H1 (cell line): ENCODE results near the gene GJA10. TPM values are rescaled to one million over a fixed set of nuclear protein-coding genes. Genes with fewer than 3 reads are reported as not detected.

Source experiments
- polyA plus RNA-seq, 7 experiments: library from polyadenylated mRNA; depleted of rRNA in 3 of 7; stranded (reverse) in 5 of 7; unstranded in 2 of 7; fragments of >200 nt in 5 of 7; fragments of 200-250 nt in 2 of 7; gene quantifications; 1 replicate in 5 of 7; 2 replicates in 1 of 7; 4 replicates in 1 of 7; pipeline versions ENCODE4 v1.2.1 to v1.2.3, GENCODE V29; 2011 to 2013; ENCODE audit warnings: missing spikeins in 2 of 7, mixed read lengths in 2 of 7
- total RNA-seq: library from RNA; stranded (reverse); fragmentation: NEBNext Ultra II Directional; extraction: Animal tissue kit (Norgen Biotek cat#: 25700); gene quantifications from 2 replicates; pipeline ENCODE4 v1.2.1, GENCODE V29; 2021
- TF ChIP-seq, protein P1 (sequence below): fragments of 300-600 bp; sonication (generic); IDR thresholded peaks from 2 replicates; pipeline ENCODE4 v1.7.1; 2012; ENCODE audit warnings: low read length, moderate library complexity, mild to moderate bottlenecking, inconsistent platforms; ENCODE audit not compliant: insufficient replicate concordance

The GJA10 gene
- total and polyA plus RNA-seq, 2 of the 8 experiments (the other 6 are each of a cell fraction or from before 2014, with no cell fraction given): 0.21 TPM; not detected in 1

GRCh38 chr6:89928604-89929003 is 34.3 kb downstream of the GJA10 start (continued):
- TF ChIP-seq, protein P1, sequence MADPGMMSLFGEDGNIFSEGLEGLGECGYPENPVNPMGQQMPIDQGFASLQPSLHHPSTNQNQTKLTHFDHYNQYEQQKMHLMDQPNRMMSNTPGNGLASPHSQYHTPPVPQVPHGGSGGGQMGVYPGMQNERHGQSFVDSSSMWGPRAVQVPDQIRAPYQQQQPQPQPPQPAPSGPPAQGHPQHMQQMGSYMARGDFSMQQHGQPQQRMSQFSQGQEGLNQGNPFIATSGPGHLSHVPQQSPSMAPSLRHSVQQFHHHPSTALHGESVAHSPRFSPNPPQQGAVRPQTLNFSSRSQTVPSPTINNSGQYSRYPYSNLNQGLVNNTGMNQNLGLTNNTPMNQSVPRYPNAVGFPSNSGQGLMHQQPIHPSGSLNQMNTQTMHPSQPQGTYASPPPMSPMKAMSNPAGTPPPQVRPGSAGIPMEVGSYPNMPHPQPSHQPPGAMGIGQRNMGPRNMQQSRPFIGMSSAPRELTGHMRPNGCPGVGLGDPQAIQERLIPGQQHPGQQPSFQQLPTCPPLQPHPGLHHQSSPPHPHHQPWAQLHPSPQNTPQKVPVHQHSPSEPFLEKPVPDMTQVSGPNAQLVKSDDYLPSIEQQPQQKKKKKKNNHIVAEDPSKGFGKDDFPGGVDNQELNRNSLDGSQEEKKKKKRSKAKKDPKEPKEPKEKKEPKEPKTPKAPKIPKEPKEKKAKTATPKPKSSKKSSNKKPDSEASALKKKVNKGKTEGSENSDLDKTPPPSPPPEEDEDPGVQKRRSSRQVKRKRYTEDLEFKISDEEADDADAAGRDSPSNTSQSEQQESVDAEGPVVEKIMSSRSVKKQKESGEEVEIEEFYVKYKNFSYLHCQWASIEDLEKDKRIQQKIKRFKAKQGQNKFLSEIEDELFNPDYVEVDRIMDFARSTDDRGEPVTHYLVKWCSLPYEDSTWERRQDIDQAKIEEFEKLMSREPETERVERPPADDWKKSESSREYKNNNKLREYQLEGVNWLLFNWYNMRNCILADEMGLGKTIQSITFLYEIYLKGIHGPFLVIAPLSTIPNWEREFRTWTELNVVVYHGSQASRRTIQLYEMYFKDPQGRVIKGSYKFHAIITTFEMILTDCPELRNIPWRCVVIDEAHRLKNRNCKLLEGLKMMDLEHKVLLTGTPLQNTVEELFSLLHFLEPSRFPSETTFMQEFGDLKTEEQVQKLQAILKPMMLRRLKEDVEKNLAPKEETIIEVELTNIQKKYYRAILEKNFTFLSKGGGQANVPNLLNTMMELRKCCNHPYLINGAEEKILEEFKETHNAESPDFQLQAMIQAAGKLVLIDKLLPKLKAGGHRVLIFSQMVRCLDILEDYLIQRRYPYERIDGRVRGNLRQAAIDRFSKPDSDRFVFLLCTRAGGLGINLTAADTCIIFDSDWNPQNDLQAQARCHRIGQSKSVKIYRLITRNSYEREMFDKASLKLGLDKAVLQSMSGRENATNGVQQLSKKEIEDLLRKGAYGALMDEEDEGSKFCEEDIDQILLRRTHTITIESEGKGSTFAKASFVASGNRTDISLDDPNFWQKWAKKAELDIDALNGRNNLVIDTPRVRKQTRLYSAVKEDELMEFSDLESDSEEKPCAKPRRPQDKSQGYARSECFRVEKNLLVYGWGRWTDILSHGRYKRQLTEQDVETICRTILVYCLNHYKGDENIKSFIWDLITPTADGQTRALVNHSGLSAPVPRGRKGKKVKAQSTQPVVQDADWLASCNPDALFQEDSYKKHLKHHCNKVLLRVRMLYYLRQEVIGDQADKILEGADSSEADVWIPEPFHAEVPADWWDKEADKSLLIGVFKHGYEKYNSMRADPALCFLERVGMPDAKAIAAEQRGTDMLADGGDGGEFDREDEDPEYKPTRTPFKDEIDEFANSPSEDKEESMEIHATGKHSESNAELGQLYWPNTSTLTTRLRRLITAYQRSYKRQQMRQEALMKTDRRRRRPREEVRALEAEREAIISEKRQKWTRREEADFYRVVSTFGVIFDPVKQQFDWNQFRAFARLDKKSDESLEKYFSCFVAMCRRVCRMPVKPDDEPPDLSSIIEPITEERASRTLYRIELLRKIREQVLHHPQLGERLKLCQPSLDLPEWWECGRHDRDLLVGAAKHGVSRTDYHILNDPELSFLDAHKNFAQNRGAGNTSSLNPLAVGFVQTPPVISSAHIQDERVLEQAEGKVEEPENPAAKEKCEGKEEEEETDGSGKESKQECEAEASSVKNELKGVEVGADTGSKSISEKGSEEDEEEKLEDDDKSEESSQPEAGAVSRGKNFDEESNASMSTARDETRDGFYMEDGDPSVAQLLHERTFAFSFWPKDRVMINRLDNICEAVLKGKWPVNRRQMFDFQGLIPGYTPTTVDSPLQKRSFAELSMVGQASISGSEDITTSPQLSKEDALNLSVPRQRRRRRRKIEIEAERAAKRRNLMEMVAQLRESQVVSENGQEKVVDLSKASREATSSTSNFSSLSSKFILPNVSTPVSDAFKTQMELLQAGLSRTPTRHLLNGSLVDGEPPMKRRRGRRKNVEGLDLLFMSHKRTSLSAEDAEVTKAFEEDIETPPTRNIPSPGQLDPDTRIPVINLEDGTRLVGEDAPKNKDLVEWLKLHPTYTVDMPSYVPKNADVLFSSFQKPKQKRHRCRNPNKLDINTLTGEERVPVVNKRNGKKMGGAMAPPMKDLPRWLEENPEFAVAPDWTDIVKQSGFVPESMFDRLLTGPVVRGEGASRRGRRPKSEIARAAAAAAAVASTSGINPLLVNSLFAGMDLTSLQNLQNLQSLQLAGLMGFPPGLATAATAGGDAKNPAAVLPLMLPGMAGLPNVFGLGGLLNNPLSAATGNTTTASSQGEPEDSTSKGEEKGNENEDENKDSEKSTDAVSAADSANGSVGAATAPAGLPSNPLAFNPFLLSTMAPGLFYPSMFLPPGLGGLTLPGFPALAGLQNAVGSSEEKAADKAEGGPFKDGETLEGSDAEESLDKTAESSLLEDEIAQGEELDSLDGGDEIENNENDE: no peak
